Lung (tissue), 12 donors: ENCODE results near the gene SLX9. TPM values are rescaled to one million over a fixed set of nuclear protein-coding genes. Genes with fewer than 3 reads are reported as not detected.

Experiments
- ATAC-seq: fragments of 200-7000 bp; cut with Tn5 transposase; one replicate; pipeline ENCODE4 v1.9.1; 2020; ENCODE audit warnings: moderate number of reproducible peaks; ENCODE audit not compliant: insufficient read depth, low FRiP score
- DNase-seq, 3 donors: peaks; one replicate each; pipeline ENCODE4 v3.0.0-alpha.2; 2013 to 2017
- H3K27ac ChIP-seq, 2 donors: one replicate each; pipeline ENCODE4 v1.5.1; 2013; ENCODE audit warnings: mild to moderate bottlenecking in 2 of 2, moderate library complexity in 2 of 2, control low read depth in 1 of 2, inconsistent platforms in 1 of 2, low read depth in 1 of 2, low read length in 1 of 2
- H3K27me3 ChIP-seq, 3 donors: one replicate each; pipeline ENCODE4 v1.5.1; 2013; ENCODE audit warnings: low read length in 2 of 3; ENCODE audit not compliant: control insufficient read depth in 3 of 3, insufficient read depth in 3 of 3
- H3K36me3 ChIP-seq, 4 donors: one replicate each; pipeline ENCODE4 v1.5.1; 2013; ENCODE audit warnings: low read length in 4 of 4, mild to moderate bottlenecking in 1 of 4, moderate library complexity in 1 of 4; ENCODE audit not compliant: control insufficient read depth in 4 of 4, insufficient read depth in 4 of 4
- H3K4me1 ChIP-seq, 5 donors: one replicate each; pipeline ENCODE4 v1.5.1; 2013; ENCODE audit warnings: low read length in 5 of 5, mild to moderate bottlenecking in 2 of 5, moderate library complexity in 1 of 5; ENCODE audit not compliant: control insufficient read depth in 5 of 5, insufficient read depth in 5 of 5
- H3K4me3 ChIP-seq: one replicate; pipeline ENCODE4 v1.5.1; 2013; ENCODE audit warnings: mild to moderate bottlenecking, control low read depth, moderate library complexity
- H3K9ac ChIP-seq, 2 donors: one replicate each; pipeline ENCODE4 v1.5.1; 2013; ENCODE audit warnings: low read length in 2 of 2, control low read depth in 1 of 2; ENCODE audit not compliant: insufficient read depth in 1 of 2
- H3K9me3 ChIP-seq, 4 donors: one replicate each; pipeline ENCODE4 v1.5.1; 2013; ENCODE audit warnings: low read length in 3 of 4, mild to moderate bottlenecking in 1 of 4, moderate library complexity in 1 of 4; ENCODE audit not compliant: control insufficient read depth in 4 of 4, insufficient read depth in 3 of 4
- WGBS, 2 donors: extraction: QIAGEN DNeasy Blood & Tissue Kit; methylation state at CpG; one replicate each; pipeline ENCODE4 v1.1.7; 2013; 5-methylcytosine and 5-hydroxymethylcytosine counted together
- polyA plus RNA-seq, 2 donors: library from polyadenylated mRNA; stranded (reverse); fragments of 200-250 nt; gene quantifications; one replicate each; pipeline ENCODE4 v1.2.1, GENCODE V29; 2013
- total RNA-seq, 2 donors: library from RNA; depleted of rRNA in 1 of 2; stranded (reverse); fragments of >200 nt in 1 of 2; gene quantifications; one replicate each; pipeline ENCODE4 v1.2.1, GENCODE V29; 2014 to 2021
- TF ChIP-seq, protein P1 (sequence below): IDR thresholded peaks from 2 replicates; pipeline ENCODE4 v1.5.1; 2012; ENCODE audit warnings: mild to moderate bottlenecking; ENCODE audit errors: control extremely low read depth, extremely low read depth
- donor health status: control.
- donor health status: control.
- donor health status: Bipolar disorder and iron deficiency.
- donor health status: healthy.
- donor health status: DM: yes; HTN: yes; CAD: no.

The SLX9 gene
- total and polyA plus RNA-seq, 4 donors: 10.3 to 36.9 (median 27.0) TPM

DNA sequence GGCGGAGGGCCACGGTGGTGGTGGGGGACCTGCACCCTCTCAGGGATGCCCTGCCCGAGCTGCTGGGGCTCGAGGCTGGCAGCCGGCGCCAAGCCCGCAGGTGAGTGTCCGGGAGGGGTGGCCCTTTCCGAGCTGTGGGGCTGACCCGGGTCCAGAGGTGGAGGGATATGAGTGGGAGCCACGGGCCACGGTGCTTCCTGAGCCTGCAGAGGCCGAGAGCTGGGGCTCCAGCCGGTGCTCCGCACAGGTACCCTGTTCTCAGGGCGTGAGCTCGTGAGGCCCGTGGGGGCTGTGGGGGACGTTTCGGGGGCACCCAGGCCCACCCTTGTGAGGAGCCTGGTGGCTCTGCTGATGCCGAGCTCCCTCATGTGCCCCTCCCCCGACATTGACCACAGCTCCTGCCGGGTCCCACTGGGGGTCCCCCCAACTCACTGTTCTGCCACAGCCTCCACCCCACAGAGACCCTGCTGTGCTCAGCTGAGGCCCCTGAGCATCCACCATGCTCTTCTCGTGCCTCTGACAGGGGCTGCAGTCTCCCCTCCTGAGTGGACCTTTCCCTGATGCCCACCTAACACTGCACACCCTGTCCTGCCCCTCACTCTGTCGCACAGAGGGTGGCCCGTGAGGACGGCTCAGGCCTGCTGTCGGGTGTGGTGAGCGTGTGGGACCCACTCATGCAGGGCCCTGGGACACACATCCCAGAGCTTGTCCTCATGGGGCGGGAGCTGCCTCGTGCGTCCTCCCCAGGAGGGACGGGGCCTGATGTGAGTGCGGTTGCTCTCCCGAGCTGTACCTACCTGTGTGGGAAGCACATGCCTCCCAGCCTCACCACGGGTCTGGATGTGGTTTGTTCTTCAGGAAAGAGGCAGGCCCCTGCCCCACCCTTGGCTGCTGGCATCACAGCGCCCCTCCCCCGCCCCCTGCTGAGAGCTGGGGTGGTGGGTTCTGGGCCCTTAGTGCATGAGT, 27.5 kb downstream of the SLX9 start:
- peaks cover 3 to 18% (median 9%) of the 10 kb centered on the region in 4 donors for H3K36me3 ChIP-seq
- TF ChIP-seq, protein P1, sequence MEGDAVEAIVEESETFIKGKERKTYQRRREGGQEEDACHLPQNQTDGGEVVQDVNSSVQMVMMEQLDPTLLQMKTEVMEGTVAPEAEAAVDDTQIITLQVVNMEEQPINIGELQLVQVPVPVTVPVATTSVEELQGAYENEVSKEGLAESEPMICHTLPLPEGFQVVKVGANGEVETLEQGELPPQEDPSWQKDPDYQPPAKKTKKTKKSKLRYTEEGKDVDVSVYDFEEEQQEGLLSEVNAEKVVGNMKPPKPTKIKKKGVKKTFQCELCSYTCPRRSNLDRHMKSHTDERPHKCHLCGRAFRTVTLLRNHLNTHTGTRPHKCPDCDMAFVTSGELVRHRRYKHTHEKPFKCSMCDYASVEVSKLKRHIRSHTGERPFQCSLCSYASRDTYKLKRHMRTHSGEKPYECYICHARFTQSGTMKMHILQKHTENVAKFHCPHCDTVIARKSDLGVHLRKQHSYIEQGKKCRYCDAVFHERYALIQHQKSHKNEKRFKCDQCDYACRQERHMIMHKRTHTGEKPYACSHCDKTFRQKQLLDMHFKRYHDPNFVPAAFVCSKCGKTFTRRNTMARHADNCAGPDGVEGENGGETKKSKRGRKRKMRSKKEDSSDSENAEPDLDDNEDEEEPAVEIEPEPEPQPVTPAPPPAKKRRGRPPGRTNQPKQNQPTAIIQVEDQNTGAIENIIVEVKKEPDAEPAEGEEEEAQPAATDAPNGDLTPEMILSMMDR: no peak
- H3K4me3 ChIP-seq: no peak overlapping the region
- no peaks in the 10 kb centered on the region for H3K27me3 ChIP-seq
- peaks cover 0 to 3% (median 0%) of the 10 kb centered on the region in 4 donors for H3K9me3 ChIP-seq
- peaks cover 0 to 41% (median 13%) of the 10 kb centered on the region in 5 donors for H3K4me1 ChIP-seq
- ATAC-seq: no peak
- 73 to 84% methylated on average over 37 to 38 of the region's 38 CpGs for WGBS, 2 donors
- no peak overlapping the region for H3K9ac ChIP-seq
- H3K27ac ChIP-seq: peak overlapping the region in 1 of 2 donors; percentile 68
- DNase-seq: no peak

DNA sequence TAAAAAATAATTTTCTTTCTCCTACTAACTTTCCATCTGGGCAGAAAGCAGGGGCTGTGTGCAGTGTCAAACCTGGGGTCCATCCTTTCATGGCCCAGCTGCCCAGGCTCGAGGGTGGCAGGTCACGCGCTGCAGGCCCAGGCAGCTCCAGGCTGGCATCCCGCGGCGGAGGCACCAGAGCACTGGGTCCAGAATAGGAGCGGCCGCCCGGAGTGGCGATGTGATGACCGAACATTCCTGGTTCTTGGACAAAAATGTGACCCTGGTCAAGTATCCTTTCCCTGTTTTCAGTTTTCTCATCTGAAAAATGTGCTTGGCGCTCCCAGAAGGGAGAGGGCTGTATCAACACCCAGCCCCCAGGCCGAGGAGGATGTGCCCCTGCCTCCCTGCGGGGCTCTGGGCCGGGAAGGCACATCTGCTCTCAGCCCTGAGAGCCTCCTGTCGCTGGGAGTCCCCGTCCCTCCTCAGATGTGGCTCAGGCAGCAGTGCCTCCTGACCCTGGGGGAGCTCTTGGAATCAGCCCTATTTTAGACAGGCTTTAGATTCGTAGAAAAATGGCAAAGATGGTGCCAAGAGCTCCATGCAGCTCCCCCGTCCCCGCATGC, 29.3 kb downstream of the SLX9 start:
- Histone ChIP-seq H3K9me3 (peaks cover 0 to 3% (median 0%) of the 10 kb centered on the region in 4 donors), H3K27me3 (no peaks in the 10 kb centered on the region), H3K9ac (no peak overlapping the region), H3K36me3 (peaks cover 3 to 24% (median 11%) of the 10 kb centered on the region in 4 donors), H3K4me3 (no peak overlapping the region), H3K27ac (peak overlapping the region in 1 of 2 donors; percentile 14), H3K4me1 (peaks cover 0 to 33% (median 13%) of the 10 kb centered on the region in 5 donors)
- DNase-seq (no peak), ATAC-seq (no peak)
- 81 to 86% methylated on average over 20 of the region's 20 CpGs for WGBS, 2 donors
- TF ChIP-seq, protein P1: no peak

DNA sequence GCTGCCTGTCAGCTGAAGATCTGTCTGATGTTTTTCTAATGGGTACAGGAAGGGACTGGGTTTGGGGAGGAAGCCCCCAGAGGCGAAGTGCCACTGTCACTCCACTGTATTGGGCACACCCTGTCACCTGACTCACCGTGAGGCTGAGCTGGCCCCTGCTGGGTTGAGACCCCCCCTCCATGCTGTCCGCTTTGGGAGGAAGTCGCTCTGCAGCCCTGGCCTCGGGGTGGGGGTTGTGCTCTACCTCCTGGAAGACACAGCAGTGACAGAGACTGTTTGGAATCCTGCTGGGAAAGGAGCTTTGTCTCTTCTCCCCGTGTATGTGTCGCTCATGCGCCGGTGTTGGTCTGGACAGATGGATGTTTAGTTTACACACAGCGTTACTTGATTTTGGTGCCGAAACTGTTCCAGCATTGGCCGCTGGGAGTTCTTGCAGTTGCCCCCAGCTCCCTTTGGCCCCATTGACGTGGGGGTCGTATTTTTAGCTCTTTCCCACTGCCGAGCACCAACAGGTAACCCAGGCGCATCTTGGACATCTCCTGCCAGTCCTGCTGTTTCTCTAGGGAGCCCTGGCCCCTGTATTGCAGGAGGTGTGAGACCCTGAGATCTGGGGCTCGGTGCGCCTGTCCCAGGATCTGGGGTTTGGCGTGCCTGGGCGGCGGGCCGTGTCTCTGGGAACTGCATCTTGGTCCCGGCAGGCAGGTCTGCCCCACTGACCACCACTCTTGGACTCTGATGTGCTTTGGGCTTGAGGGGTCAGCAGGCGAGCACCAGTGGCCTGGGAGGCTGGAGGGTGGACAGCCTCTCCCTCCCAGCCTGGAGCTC, 30.3 kb downstream of the SLX9 start:
- Histone ChIP-seq H3K4me1 (peaks cover 0 to 33% (median 13%) of the 10 kb centered on the region in 5 donors), H3K27me3 (no peaks in the 10 kb centered on the region), H3K36me3 (peaks cover 3 to 29% (median 11%) of the 10 kb centered on the region in 4 donors), H3K9ac (no peak overlapping the region), H3K4me3 (no peak overlapping the region), H3K27ac (peak overlapping the region in 1 of 2 donors; percentile 3), H3K9me3 (peaks cover 0 to 3% (median 0%) of the 10 kb centered on the region in 4 donors)
- TF ChIP-seq, protein P1: no peak
- DNase-seq (peak in 1 of 3 donors; percentile 55), ATAC-seq (no peak)
- 71 to 76% methylated on average over 24 of the region's 24 CpGs for WGBS, 2 donors
